HG03135 (cell line): ENCODE data around the gene PDE8B.

Experiments used
- ATAC-seq: cut with Tn5 transposase; IDR thresholded peaks from one replicate; pipeline ENCODE4 v1.9.1; 2021; ENCODE audit warnings: mild to moderate bottlenecking, moderate library complexity; ENCODE audit not compliant: unreplicated experiment

PDE8B gene

GRCh38 chr5:77210091-77210963, at the start of gene PDE8B:
Gene PDE8B (plus strand): TSS chr5:77210680. CDS start chr5:77210926, 246 bp downstream.
- ATAC-seq: no peak

- ATAC-seq: no peak
These were observed 47.0 kb upstream of the PDE8B start for GRCh38 chr5:77163453-77163852.

GRCh38 chr5:77167063-77167462, 43.4 kb upstream of the PDE8B start:
- ATAC-seq: no peak

GRCh38 chr5:77167695-77168121, 42.8 kb upstream of the PDE8B start:
- ATAC-seq: no peak

- no peak for ATAC-seq
These were observed 42.2 kb upstream of the PDE8B start for GRCh38 chr5:77168161-77168878.

- no peak for ATAC-seq
These were observed 41.6 kb upstream of the PDE8B start for GRCh38 chr5:77168879-77169244.

- ATAC-seq: no peak
These were observed 40.1 kb upstream of the PDE8B start for GRCh38 chr5:77170196-77170890.

GRCh38 chr5:77171141-77171910, 39.2 kb upstream of the PDE8B start:
- ATAC-seq: no peak

- ATAC-seq: no peak
These were observed 37.7 kb upstream of the PDE8B start for GRCh38 chr5:77172713-77173328.

- no peak for ATAC-seq
These were observed 36.0 kb upstream of the PDE8B start for GRCh38 chr5:77174526-77174925.

GRCh38 chr5:77175231-77175630, 35.2 kb upstream of the PDE8B start:
- ATAC-seq: no peak

- ATAC-seq: no peak
These were observed 34.1 kb upstream of the PDE8B start for GRCh38 chr5:77176429-77176828.

GRCh38 chr5:77177576-77177975, 32.9 kb upstream of the PDE8B start:
- no peak for ATAC-seq

- no peak for ATAC-seq
These were observed 30.1 kb upstream of the PDE8B start for GRCh38 chr5:77180167-77181081.

- ATAC-seq: no peak
These were observed 29.3 kb upstream of the PDE8B start for GRCh38 chr5:77181173-77181572.

- ATAC-seq: no peak
These were observed 28.7 kb upstream of the PDE8B start for GRCh38 chr5:77181596-77182304.

GRCh38 chr5:77182367-77182766, 28.1 kb upstream of the PDE8B start:
- no peak for ATAC-seq

GRCh38 chr5:77186652-77187370, 23.7 kb upstream of the PDE8B start:
- no peak for ATAC-seq
